Stimulated activated CD8-positive, alpha-beta memory T cell treated with anti-CD3 and anti-CD28 coated beads, Interleukin-12 subunit alpha, Interleukin-12 subunit beta, amount 100 ng/mL, for 4 hours (primary cell): ENCODE results near the gene PPM1G.
"Not testable (repeated sequence)": the region's sequence is repeated elsewhere in the genome, so short reads cannot be mapped to it uniquely, and the experiment has no call there.

Experiments
- DNase-seq: peaks from one replicate; pipeline ENCODE4 v3.0.0-alpha.2; 2020; ENCODE audit warnings: low read depth

Gene PPM1G

GRCh38 chr2:27375513-27376099, 33.8 kb downstream of the PPM1G start:
- DNase-seq: no peak

GRCh38 chr2:27373567-27373966, 35.8 kb downstream of the PPM1G start:
- DNase-seq: no peak

- no peak for DNase-seq
These were observed 36.5 kb downstream of the PPM1G start for GRCh38 chr2:27372937-27373336.

- DNase-seq: no peak
These were observed 38.4 kb downstream of the PPM1G start for GRCh38 chr2:27370816-27371620.

GRCh38 chr2:27370026-27370815, 39.2 kb downstream of the PPM1G start, which contains the start of the genes EIF2B4 and SNX17:
TSS of gene EIF2B4 (minus strand) at chr2:27370338. CDS start at chr2:27370314, 24 bp downstream.
TSS of gene SNX17 (plus strand) at chr2:27370616. CDS start at chr2:27370744, 128 bp downstream.
- DNase-seq: peak; percentile 99

- DNase-seq: no peak
These were observed 39.8 kb downstream of the PPM1G start for GRCh38 chr2:27369471-27370025.

GRCh38 chr2:27363933-27364332, 45.5 kb downstream of the PPM1G start:
- DNase-seq: no peak

- DNase-seq: no peak
These were observed 46.5 kb downstream of the PPM1G start for GRCh38 chr2:27362678-27363420.

GRCh38 chr2:27356382-27357181, 52.8 kb downstream of the PPM1G start, which contains the start of gene GTF3C2:
TSS of gene GTF3C2 (minus strand) at chr2:27356764. CDS start at chr2:27343554, 13,210 bp downstream.
- DNase-seq: peak; percentile 86

- no peak for DNase-seq
These were observed 53.4 kb downstream of the PPM1G start for GRCh38 chr2:27356056-27356381.

- DNase-seq: no peak
These were observed 54.8 kb downstream of the PPM1G start for GRCh38 chr2:27354597-27354927.

GRCh38 chr2:27353762-27354596, 55.4 kb downstream of the PPM1G start:
- DNase-seq: no peak

- DNase-seq: not testable (repeated sequence)
These were observed 56.0 kb downstream of the PPM1G start for GRCh38 chr2:27353386-27353761.

- no peak for DNase-seq
These were observed 57.4 kb downstream of the PPM1G start for GRCh38 chr2:27351802-27352598.

GRCh38 chr2:27350106-27350693, 59.2 kb downstream of the PPM1G start:
- DNase-seq: no peak

GRCh38 chr2:27347641-27348040, 61.8 kb downstream of the PPM1G start:
- no peak for DNase-seq

GRCh38 chr2:27336173-27336572, 73.2 kb downstream of the PPM1G start:
- DNase-seq: no peak

GRCh38 chr2:27335311-27335710, 74.1 kb downstream of the PPM1G start:
- no peak for DNase-seq
